IgD-negative memory B cell (primary cell): ENCODE measurements around the gene KRT6A. TPM values are rescaled to one million over a fixed set of nuclear protein-coding genes. Genes with fewer than 3 reads are reported as not detected.

Experiments used
- H3K27ac Mint-ChIP-seq, 3 donors: one replicate each; pipeline ENCODE4 v1.8.0; 2020 to 2022; ENCODE audit warnings: mild to moderate bottlenecking in 3 of 3, mixed read lengths in 3 of 3, moderate library complexity in 1 of 3
- H3K27me3 Mint-ChIP-seq: one replicate; pipeline ENCODE4 v1.8.0; 2021; ENCODE audit warnings: mixed read lengths
- H3K36me3 Mint-ChIP-seq: one replicate; pipeline ENCODE4 v1.8.0; 2020; ENCODE audit warnings: mild to moderate bottlenecking, mixed read lengths
- H3K4me1 Mint-ChIP-seq, 3 donors: one replicate each; pipeline ENCODE4 v1.8.0; 2020 to 2022; ENCODE audit warnings: mixed read lengths in 3 of 3, mild to moderate bottlenecking in 1 of 3
- H3K4me3 Mint-ChIP-seq, 4 donors: one replicate each; pipeline ENCODE4 v1.8.0; 2020 to 2022; ENCODE audit warnings: mild to moderate bottlenecking in 4 of 4, mixed read lengths in 4 of 4, moderate library complexity in 3 of 4
- H3K9me3 Mint-ChIP-seq, 3 donors: one replicate each; pipeline ENCODE4 v1.8.0; 2020 to 2021; ENCODE audit warnings: mixed read lengths in 3 of 3, mild to moderate bottlenecking in 1 of 3
- polyA plus RNA-seq: library from polyadenylated mRNA; unstranded; fragments of 300-500 nt; fragmentation: Illumina TruSeq; gene quantifications from one replicate; pipeline ENCODE4 v1.2.3, GENCODE V29; 2021

KRT6A gene
- not detected for polyA plus RNA-seq

- Mint-ChIP-seq H3K27me3 (peaks cover 27% of the 10 kb centered on the region), H3K9me3 (peaks cover 0 to 2% (median 0%) of the 10 kb centered on the region in 3 donors), H3K4me1 (peaks cover 0 to 8% (median 4%) of the 10 kb centered on the region in 3 donors), H3K4me3 (no peak within 1 kb of the TSS), H3K27ac (no peak within 1 kb of the TSS), H3K36me3 (no peaks in the 10 kb centered on the region)
Measured at GRCh38 chr12:52493172-52493571, at the start of gene KRT6A. TSS of gene KRT6A (minus strand) at chr12:52493257. CDS start at chr12:52493188, 69 bp downstream.

DNA sequence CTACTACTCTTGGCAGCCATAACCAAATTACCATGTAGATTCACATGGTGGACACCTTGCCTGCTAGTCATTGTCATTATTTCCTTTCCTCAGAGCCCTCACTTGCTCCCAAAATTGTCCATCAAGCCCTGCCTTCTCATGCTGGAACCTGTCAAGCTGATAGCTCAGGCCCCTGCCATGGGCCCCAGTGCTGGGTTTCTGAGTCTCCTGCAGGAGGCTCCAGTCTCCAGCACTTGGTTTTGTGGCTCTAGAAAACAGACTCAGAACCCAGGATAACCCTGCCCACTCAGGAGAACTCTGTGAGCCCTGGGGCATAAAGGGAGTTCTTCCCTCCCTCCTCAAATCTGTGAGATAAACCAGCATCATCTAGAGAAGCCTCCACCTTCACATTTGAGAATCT lies 49.1 kb upstream of the KRT6A start:
- Mint-ChIP-seq H3K36me3 (no peaks in the 10 kb centered on the region), H3K4me3 (no peak overlapping the region), H3K9me3 (peaks cover 0 to 3% (median 0%) of the 10 kb centered on the region in 3 donors), H3K27me3 (peaks cover 8% of the 10 kb centered on the region), H3K4me1 (no peaks in the 10 kb centered on the region), H3K27ac (no peak overlapping the region)

DNA sequence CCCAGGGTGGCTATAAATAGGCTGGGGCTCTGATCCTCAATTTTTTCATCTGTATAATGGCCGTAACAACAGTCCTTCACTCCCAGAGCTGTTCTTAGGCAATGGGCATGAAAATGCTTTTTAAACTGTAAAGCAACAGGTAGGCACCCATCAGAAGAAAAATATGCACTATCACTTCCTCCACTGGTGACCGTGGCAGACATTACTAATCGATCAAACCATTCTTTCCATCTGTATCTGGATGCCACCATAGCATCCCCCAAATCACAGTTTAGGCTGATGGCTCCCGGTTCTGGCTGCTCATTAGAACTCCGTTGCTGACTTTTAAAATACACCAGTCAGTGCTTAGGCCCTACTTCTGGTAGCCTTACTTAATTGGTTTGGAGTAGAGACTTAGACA lies 48.7 kb upstream of the KRT6A start:
- Mint-ChIP-seq H3K27me3 (peaks cover 10% of the 10 kb centered on the region), H3K4me1 (no peaks in the 10 kb centered on the region), H3K27ac (no peak overlapping the region), H3K4me3 (no peak overlapping the region), H3K9me3 (peaks cover 0 to 3% (median 0%) of the 10 kb centered on the region in 3 donors), H3K36me3 (no peaks in the 10 kb centered on the region)

DNA sequence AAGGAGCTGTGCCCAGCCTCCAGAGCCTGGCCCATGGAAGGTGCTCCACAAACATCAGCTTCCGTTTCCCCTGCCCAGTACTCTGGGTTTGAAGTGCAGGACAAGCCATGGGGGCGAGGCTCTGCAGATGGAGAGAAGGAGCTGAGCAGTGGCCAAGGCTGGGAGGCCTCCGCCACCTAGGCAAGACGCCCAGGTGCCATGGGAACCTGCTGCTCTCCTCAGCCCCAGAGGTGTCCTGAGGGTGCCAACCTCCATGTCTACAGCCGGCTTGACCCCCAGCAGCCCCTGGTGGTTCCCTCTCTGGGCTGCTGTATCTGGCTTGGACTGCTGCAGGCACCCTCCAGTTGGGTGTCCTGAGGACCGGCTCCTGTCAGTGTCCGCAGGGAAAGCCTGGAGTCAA lies 47.5 kb upstream of the KRT6A start:
- H3K27me3 Mint-ChIP-seq = peaks cover 8% of the 10 kb centered on the region
- H3K4me1 Mint-ChIP-seq = no peaks in the 10 kb centered on the region
- H3K9me3 Mint-ChIP-seq = peaks cover 0 to 3% (median 0%) of the 10 kb centered on the region in 3 donors
- H3K27ac Mint-ChIP-seq = no peak overlapping the region
- H3K36me3 Mint-ChIP-seq = no peaks in the 10 kb centered on the region
- H3K4me3 Mint-ChIP-seq = no peak overlapping the region

DNA sequence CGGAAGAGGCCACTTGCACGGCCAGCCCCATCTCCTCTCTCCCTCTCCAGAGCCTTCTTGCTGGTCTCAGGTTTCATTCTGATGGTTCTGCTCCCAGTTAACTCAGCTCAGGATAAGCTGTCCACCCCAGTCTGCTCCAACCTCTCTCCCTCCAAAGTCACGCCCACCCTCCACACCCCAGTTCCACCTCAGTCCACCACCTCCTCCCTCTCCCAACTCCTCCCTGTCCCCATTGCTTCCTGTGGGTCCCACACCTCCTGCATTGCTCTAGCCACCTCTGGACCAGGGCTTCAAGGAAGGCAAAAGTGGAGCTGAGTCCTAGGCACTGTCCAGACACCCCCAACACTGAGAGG lies 46.7 kb upstream of the KRT6A start:
- H3K27me3 Mint-ChIP-seq = peaks cover 8% of the 10 kb centered on the region
- H3K9me3 Mint-ChIP-seq = peaks cover 0 to 3% (median 0%) of the 10 kb centered on the region in 3 donors
- H3K36me3 Mint-ChIP-seq = no peaks in the 10 kb centered on the region
- no peak overlapping the region for H3K4me3 Mint-ChIP-seq
- no peak overlapping the region for H3K27ac Mint-ChIP-seq
- H3K4me1 Mint-ChIP-seq = no peaks in the 10 kb centered on the region

DNA sequence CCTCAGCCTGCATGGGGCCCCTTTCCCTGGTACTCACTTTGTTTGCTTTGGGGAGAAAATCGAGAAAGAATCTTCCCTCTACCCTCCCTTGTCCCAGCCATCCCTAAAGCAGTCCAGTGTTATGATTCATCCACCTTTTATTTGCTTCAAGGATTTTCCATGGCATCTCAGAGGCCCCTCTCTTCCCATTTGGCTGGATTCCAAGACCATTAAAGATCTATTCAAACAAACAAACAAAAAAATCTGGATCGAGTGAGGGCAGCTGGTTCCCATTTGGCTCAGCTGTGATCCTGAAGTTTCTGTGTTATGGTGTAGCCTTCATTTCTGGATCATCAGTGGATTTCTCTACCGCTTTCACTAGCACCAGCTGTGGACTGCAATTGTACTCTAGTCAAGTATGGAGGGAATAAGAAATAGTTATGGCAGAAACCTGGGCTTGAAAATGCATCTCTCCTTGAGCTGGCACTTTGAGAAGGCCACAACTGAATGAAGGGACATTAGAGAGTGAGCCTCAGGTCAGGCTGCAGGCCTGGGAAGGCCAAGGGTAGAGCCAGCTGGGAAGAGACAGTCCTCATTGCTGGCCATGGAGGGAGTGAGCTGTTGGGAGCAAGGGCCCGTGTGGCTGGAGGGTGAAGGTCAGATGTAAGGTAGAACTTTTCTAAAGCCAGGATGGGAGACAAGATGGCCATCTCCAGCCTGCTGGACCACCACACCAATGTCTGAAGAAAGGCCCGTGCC lies 46.2 kb upstream of the KRT6A start:
- H3K27me3 Mint-ChIP-seq = peaks cover 8% of the 10 kb centered on the region

GRCh38 chr12:52537101-52537500 lies 44.0 kb upstream of the KRT6A start:
- no peaks in the 10 kb centered on the region for H3K4me1 Mint-ChIP-seq
- no peak overlapping the region for H3K27ac Mint-ChIP-seq
- H3K36me3 Mint-ChIP-seq = peaks cover 1% of the 10 kb centered on the region
- peaks cover 0 to 2% (median 0%) of the 10 kb centered on the region in 3 donors for H3K9me3 Mint-ChIP-seq
- H3K4me3 Mint-ChIP-seq = no peak overlapping the region
- peaks cover 8% of the 10 kb centered on the region for H3K27me3 Mint-ChIP-seq

More for the DNA sequence above, 46.2 kb upstream of the KRT6A start:
- H3K27ac Mint-ChIP-seq = no peak overlapping the region
- H3K4me3 Mint-ChIP-seq = no peak overlapping the region
- no peaks in the 10 kb centered on the region for H3K36me3 Mint-ChIP-seq
- peaks cover 0 to 3% (median 0%) of the 10 kb centered on the region in 3 donors for H3K9me3 Mint-ChIP-seq
- no peaks in the 10 kb centered on the region for H3K4me1 Mint-ChIP-seq

GRCh38 chr12:52535574-52535973 lies 42.5 kb upstream of the KRT6A start:
- H3K27me3 Mint-ChIP-seq = peaks cover 8% of the 10 kb centered on the region
- H3K4me1 Mint-ChIP-seq = peaks cover 0 to 2% (median 0%) of the 10 kb centered on the region in 3 donors
- H3K36me3 Mint-ChIP-seq = peaks cover 1% of the 10 kb centered on the region
- H3K27ac Mint-ChIP-seq = no peak overlapping the region
- peaks cover 0 to 2% (median 0%) of the 10 kb centered on the region in 3 donors for H3K9me3 Mint-ChIP-seq
- H3K4me3 Mint-ChIP-seq = no peak overlapping the region

DNA sequence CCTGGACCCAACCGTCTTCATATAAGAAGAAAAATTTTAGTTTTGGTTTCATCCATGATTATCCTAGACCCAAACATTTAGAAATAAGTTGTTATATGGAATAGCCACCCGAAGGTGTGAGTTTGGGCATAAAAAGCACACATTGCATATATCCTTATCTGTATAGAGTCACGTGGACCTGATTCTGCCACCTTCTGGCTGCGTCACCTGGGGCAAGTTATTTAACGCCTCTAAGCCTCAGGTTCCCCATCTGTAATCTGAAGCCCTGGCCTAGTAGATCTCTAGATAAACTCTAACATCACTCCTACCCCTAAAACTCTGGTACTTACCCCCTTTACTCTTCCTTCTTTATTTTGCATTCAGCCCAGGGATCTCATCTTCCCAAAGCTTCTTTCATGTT lies 41.4 kb upstream of the KRT6A start:
- Mint-ChIP-seq H3K9me3 (peaks cover 0 to 2% (median 0%) of the 10 kb centered on the region in 3 donors), H3K27me3 (peaks cover 5% of the 10 kb centered on the region), H3K27ac (no peak overlapping the region)

DNA sequence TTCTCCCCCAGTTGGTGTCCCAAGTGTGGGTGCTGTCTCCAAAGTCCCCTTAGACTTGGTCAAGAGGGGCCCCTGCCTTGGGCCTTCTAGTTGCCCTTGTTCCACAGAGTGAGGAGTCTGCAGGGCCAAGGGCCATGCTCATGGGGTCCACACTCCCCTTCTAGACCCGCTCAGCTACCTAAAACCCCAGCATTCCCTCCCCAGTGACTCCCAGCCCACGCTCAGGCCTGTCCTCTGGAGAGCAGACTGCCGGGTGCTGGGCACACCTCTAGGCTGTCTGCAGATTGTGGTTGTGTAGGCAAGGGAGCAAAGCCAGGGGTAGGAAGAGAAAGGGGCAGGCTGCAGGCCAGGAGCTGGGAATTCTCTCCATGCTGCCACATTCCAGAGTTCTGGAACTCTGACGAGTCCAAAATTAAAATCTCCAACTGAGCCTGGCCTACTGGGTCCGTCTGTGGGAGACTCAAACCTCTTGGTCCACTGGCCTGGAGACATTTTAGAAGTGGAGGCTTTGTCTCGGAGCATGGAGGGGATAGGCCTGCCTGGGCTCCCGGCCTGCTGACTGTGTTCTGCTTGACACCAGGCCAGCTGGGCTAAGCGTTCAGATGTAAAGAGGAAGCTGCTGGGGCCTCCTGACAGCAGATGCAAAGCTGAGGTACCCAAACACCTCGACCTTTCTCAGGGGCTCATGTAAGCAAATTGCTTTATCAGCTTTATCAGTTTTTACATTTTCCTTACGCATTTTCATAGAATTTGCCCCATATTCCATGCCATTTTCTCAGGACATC lies 40.8 kb upstream of the KRT6A start:
- H3K27me3 Mint-ChIP-seq = peaks cover 3% of the 10 kb centered on the region
- H3K4me1 Mint-ChIP-seq = peaks cover 0 to 2% (median 0%) of the 10 kb centered on the region in 3 donors
- H3K27ac Mint-ChIP-seq = no peak overlapping the region
- H3K9me3 Mint-ChIP-seq = peaks cover 0 to 2% (median 0%) of the 10 kb centered on the region in 3 donors
- peaks cover 1% of the 10 kb centered on the region for H3K36me3 Mint-ChIP-seq
- no peak overlapping the region for H3K4me3 Mint-ChIP-seq

More for the DNA sequence above, 41.4 kb upstream of the KRT6A start:
- Mint-ChIP-seq H3K4me3 (no peak overlapping the region), H3K36me3 (peaks cover 1% of the 10 kb centered on the region), H3K4me1 (peaks cover 0 to 2% (median 0%) of the 10 kb centered on the region in 3 donors)

- H3K27me3 Mint-ChIP-seq = peaks cover 2% of the 10 kb centered on the region
- no peak overlapping the region for H3K27ac Mint-ChIP-seq
- H3K9me3 Mint-ChIP-seq = no peaks in the 10 kb centered on the region
- H3K36me3 Mint-ChIP-seq = peaks cover 1% of the 10 kb centered on the region
- H3K4me3 Mint-ChIP-seq = no peak overlapping the region
- H3K4me1 Mint-ChIP-seq = peaks cover 0 to 2% (median 0%) of the 10 kb centered on the region in 3 donors
Measured at GRCh38 chr12:52532636-52533035, 39.6 kb upstream of the KRT6A start.

DNA sequence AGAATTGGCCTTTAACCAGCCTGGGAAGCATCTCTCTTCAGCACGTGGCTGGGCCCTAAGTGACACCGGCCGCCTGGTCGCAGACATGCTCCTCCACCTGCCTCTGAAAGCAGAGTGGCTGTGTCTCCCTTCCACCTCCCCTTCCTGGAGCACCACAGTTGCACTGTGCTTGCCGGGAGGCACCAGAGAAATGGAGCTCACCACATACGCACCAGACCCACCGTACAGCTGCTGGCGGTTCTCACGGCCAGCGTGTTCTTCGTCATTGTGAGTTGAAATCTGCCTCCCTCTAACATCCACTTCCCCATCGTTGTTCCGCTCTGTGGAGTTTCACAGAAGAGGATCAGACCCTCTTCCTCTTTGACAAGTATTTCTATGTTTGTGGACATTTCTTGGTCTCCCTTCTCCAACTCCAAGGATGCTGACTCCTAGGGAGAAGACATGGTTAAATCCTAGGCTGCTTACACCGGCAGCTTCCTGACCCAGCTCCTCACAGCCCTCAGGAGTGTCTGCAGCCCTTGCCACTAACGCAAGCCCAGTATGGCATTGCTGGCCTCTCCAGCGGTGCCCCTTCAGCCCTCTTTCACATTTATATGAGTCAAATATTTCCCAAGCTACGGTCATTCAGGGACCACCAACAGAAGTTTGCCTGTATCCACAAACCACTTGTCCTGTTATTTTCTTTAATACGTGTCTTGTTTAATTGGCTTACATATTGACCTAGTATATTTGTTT lies 38.7 kb upstream of the KRT6A start:
- H3K9me3 Mint-ChIP-seq = no peaks in the 10 kb centered on the region
- H3K27ac Mint-ChIP-seq = no peak overlapping the region
- peaks cover 0 to 2% (median 0%) of the 10 kb centered on the region in 3 donors for H3K4me1 Mint-ChIP-seq
- H3K27me3 Mint-ChIP-seq = peaks cover 2% of the 10 kb centered on the region
- H3K4me3 Mint-ChIP-seq = no peak overlapping the region
- H3K36me3 Mint-ChIP-seq = peaks cover 1% of the 10 kb centered on the region

DNA sequence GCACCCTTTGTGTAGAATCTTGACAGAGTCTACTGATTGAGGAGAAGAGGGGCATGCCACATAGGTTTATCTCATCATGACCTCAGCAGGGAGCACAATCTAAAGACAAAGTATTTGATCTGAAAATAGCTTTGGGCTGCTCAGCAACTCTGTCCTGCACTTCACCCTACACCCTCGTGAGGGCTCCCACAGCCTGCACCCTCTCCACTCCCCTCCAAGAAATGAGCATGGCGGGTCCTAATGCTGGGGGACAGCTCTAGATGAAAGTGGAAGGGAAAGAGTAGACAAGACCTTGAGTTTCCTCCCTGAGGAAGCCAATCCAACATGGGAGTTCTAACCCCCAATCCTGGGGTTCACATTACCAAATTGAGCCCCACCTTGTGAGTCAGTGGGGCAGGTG lies 37.8 kb upstream of the KRT6A start:
- peaks cover 0 to 2% (median 0%) of the 10 kb centered on the region in 3 donors for H3K4me1 Mint-ChIP-seq
- peaks cover 5% of the 10 kb centered on the region for H3K27me3 Mint-ChIP-seq
- H3K36me3 Mint-ChIP-seq = peaks cover 1% of the 10 kb centered on the region
- H3K27ac Mint-ChIP-seq = no peak overlapping the region
- no peak overlapping the region for H3K4me3 Mint-ChIP-seq
- H3K9me3 Mint-ChIP-seq = no peaks in the 10 kb centered on the region

- Mint-ChIP-seq H3K9me3 (no peaks in the 10 kb centered on the region), H3K4me3 (no peak overlapping the region), H3K4me1 (peaks cover 0 to 2% (median 0%) of the 10 kb centered on the region in 3 donors), H3K27me3 (peaks cover 7% of the 10 kb centered on the region), H3K27ac (no peak overlapping the region), H3K36me3 (peaks cover 1% of the 10 kb centered on the region)
Measured at GRCh38 chr12:52530366-52530765, 37.3 kb upstream of the KRT6A start.

DNA sequence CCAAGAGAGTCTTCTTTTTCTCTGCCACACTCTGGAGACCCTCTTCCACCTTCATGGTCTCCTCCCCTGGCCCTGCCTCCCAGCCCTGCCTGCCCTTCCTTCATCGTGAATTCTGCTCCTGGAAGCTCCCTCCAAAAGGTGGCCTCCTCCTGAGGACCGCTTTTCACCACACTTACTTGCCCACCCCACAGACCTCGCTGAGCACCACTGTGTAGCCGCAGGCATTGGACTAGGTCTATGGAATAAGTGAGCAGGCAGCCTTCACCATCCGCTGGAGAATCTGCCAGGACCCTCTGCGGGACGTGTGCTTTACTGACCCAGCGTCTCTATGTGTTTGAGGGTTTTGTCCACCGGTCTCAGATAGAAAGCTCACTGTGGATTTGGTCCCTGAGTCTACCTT lies 36.8 kb upstream of the KRT6A start:
- Mint-ChIP-seq H3K4me3 (no peak overlapping the region), H3K27ac (no peak overlapping the region), H3K4me1 (peaks cover 0 to 2% (median 0%) of the 10 kb centered on the region in 3 donors), H3K36me3 (peaks cover 1% of the 10 kb centered on the region), H3K27me3 (peaks cover 7% of the 10 kb centered on the region), H3K9me3 (no peaks in the 10 kb centered on the region)
